Muscle layer of duodenum (tissue), 2 donors: ENCODE data around the gene PGBD2.
A peak's percentile ranks its signal among the peaks of the same experiment; 100 is the strongest.
"Not testable (repeated sequence)": the region's sequence is repeated elsewhere in the genome, so short reads cannot be mapped to it uniquely, and the experiment has no call there.

Experiments used
- H3K27ac ChIP-seq: one replicate; pipeline ENCODE4 v1.7.0; 2013; ENCODE audit warnings: mild to moderate bottlenecking, low read length
- H3K27me3 ChIP-seq: one replicate; pipeline ENCODE4 v1.7.0; 2013; ENCODE audit warnings: low read depth, mild to moderate bottlenecking, control low read depth, low read length
- H3K36me3 ChIP-seq, 2 donors: one replicate each; pipeline ENCODE4 v1.7.0; 2013; ENCODE audit warnings: low read length in 2 of 2, control low read depth in 1 of 2, mild to moderate bottlenecking in 1 of 2; ENCODE audit not compliant: insufficient read depth in 2 of 2, control insufficient read depth in 1 of 2
- H3K4me1 ChIP-seq, 2 donors: one replicate each; pipeline ENCODE4 v1.7.0; 2013; ENCODE audit warnings: low read length in 2 of 2, mild to moderate bottlenecking in 2 of 2, control low read depth in 1 of 2, moderate library complexity in 1 of 2; ENCODE audit not compliant: insufficient read depth in 2 of 2, control insufficient read depth in 1 of 2
- H3K4me3 ChIP-seq, 2 donors: one replicate each; pipeline ENCODE4 v1.7.0; 2013; ENCODE audit warnings: low read length in 2 of 2, low read depth in 1 of 2, mild to moderate bottlenecking in 1 of 2
- H3K9me3 ChIP-seq, 2 donors: one replicate each; pipeline ENCODE4 v1.7.0; 2013; ENCODE audit warnings: low read length in 2 of 2, control low read depth in 1 of 2, mild to moderate bottlenecking in 1 of 2; ENCODE audit not compliant: control insufficient read depth in 1 of 2
- donor health status: healthy.

PGBD2 gene

GRCh38 chr1:248872752-248873408, 33.2 kb upstream of the PGBD2 start:
- Histone ChIP-seq H3K36me3 (no peaks in the 10 kb centered on the region), H3K27ac (peak overlapping the region; percentile 98), H3K9me3 (no peaks in the 10 kb centered on the region), H3K4me3 (peak overlapping the region; percentile 82 to 96), H3K27me3 (no peaks in the 10 kb centered on the region), H3K4me1 (no peaks in the 10 kb centered on the region)

- H3K4me1 ChIP-seq = no peaks in the 10 kb centered on the region
- no peaks in the 10 kb centered on the region for H3K27me3 ChIP-seq
- H3K36me3 ChIP-seq = no peaks in the 10 kb centered on the region
- no peaks in the 10 kb centered on the region for H3K9me3 ChIP-seq
- H3K27ac ChIP-seq = peak overlapping the region; percentile 98
- H3K4me3 ChIP-seq = peak overlapping the region; percentile 82 to 96
These were observed 32.5 kb upstream of the PGBD2 start for GRCh38 chr1:248873409-248873992.

GRCh38 chr1:248873993-248874533, 32.0 kb upstream of the PGBD2 start:
- no peaks in the 10 kb centered on the region for H3K36me3 ChIP-seq
- no peaks in the 10 kb centered on the region for H3K4me1 ChIP-seq
- peak overlapping the region; percentile 82 to 96 for H3K4me3 ChIP-seq
- no peaks in the 10 kb centered on the region for H3K9me3 ChIP-seq
- no peaks in the 10 kb centered on the region for H3K27me3 ChIP-seq
- H3K27ac ChIP-seq = peak overlapping the region; percentile 98

GRCh38 chr1:248881261-248881660, 24.8 kb upstream of the PGBD2 start:
- Histone ChIP-seq H3K36me3 (no peaks in the 10 kb centered on the region), H3K4me1 (no peaks in the 10 kb centered on the region)

GRCh38 chr1:248882427-248882826, 23.6 kb upstream of the PGBD2 start:
- not testable (repeated sequence) for H3K4me3 ChIP-seq, H3K4me1 ChIP-seq, H3K9me3 ChIP-seq, H3K27me3 ChIP-seq, H3K27ac ChIP-seq, H3K36me3 ChIP-seq

More at GRCh38 chr1:248881261-248881660, 24.8 kb upstream of the PGBD2 start:
- H3K4me3 ChIP-seq = no peak overlapping the region
- H3K27me3 ChIP-seq = no peaks in the 10 kb centered on the region
- H3K27ac ChIP-seq = no peak overlapping the region
- no peaks in the 10 kb centered on the region for H3K9me3 ChIP-seq

- Histone ChIP-seq H3K27ac (no peak overlapping the region), H3K36me3 (no peaks in the 10 kb centered on the region), H3K27me3 (no peaks in the 10 kb centered on the region), H3K9me3 (no peaks in the 10 kb centered on the region), H3K4me1 (no peaks in the 10 kb centered on the region), H3K4me3 (no peak overlapping the region)
These were observed 21.3 kb upstream of the PGBD2 start for GRCh38 chr1:248884632-248885295.

GRCh38 chr1:248885646-248886045, 20.4 kb upstream of the PGBD2 start:
- no peak overlapping the region for H3K4me3 ChIP-seq
- no peaks in the 10 kb centered on the region for H3K27me3 ChIP-seq
- no peaks in the 10 kb centered on the region for H3K4me1 ChIP-seq
- no peak overlapping the region for H3K27ac ChIP-seq
- H3K36me3 ChIP-seq = no peaks in the 10 kb centered on the region
- no peaks in the 10 kb centered on the region for H3K9me3 ChIP-seq

- Histone ChIP-seq H3K27ac (no peak overlapping the region), H3K4me3 (no peak overlapping the region), H3K9me3 (no peaks in the 10 kb centered on the region), H3K27me3 (no peaks in the 10 kb centered on the region), H3K4me1 (no peaks in the 10 kb centered on the region), H3K36me3 (no peaks in the 10 kb centered on the region)
These were observed 19.7 kb upstream of the PGBD2 start for GRCh38 chr1:248886237-248886895.

GRCh38 chr1:248889914-248890243, 16.2 kb upstream of the PGBD2 start:
- not testable (repeated sequence) for H3K27me3 ChIP-seq

GRCh38 chr1:248890549-248891498, 15.2 kb upstream of the PGBD2 start:
- H3K9me3 ChIP-seq = no peaks in the 10 kb centered on the region
- no peak overlapping the region for H3K4me3 ChIP-seq
- H3K27me3 ChIP-seq = no peaks in the 10 kb centered on the region
- no peaks in the 10 kb centered on the region for H3K4me1 ChIP-seq
- H3K36me3 ChIP-seq = no peaks in the 10 kb centered on the region
- H3K27ac ChIP-seq = no peak overlapping the region

More at GRCh38 chr1:248889914-248890243, 16.2 kb upstream of the PGBD2 start:
- not testable (repeated sequence) for H3K4me3 ChIP-seq, H3K27ac ChIP-seq, H3K36me3 ChIP-seq, H3K4me1 ChIP-seq, H3K9me3 ChIP-seq
